Progenitor cell of endocrine pancreas (in vitro differentiated cells): ENCODE measurements around the gene OR6X1. TPM values are rescaled to one million over a fixed set of nuclear protein-coding genes. Genes with fewer than 3 reads are reported as not detected.

Source experiments
- DNase-seq: peaks from one replicate; pipeline ENCODE4 v3.0.0; 2021; ENCODE audit warnings: low spot score; ENCODE audit not compliant: unreplicated experiment
- H3K27ac Mint-ChIP-seq: 2 replicates; pipeline ENCODE4 v1.8.0; 2021; ENCODE audit warnings: mild to moderate bottlenecking, moderate library complexity, mixed read lengths
- H3K27me3 Mint-ChIP-seq: 2 replicates; pipeline ENCODE4 v1.8.0; 2021; ENCODE audit warnings: mixed read lengths
- H3K36me3 Mint-ChIP-seq: 2 replicates; pipeline ENCODE4 v1.8.0; 2022; ENCODE audit warnings: mixed read lengths; ENCODE audit not compliant: insufficient read depth
- H3K4me1 Mint-ChIP-seq: 2 replicates; pipeline ENCODE4 v1.8.0; 2021; ENCODE audit warnings: low read depth, mixed read lengths
- H3K4me3 Mint-ChIP-seq: 2 replicates; pipeline ENCODE4 v1.8.0; 2021; ENCODE audit warnings: low read depth, mild to moderate bottlenecking, moderate library complexity, mixed read lengths
- H3K9me3 Mint-ChIP-seq: 2 replicates; pipeline ENCODE4 v1.8.0; 2021; ENCODE audit warnings: low read depth, mixed read lengths
- long read RNA-seq: library from polyadenylated mRNA; unstranded; transcript quantifications from one replicate; pipeline ENCODE4 v2.0.0, GENCODE V29; 2020
- total RNA-seq: library from RNA; stranded (reverse); gene quantifications from 2 replicates; pipeline ENCODE4 v1.2.1, GENCODE V29; 2021
- TF ChIP-seq, protein P1 (sequence below): fragments of 200-600 bp; sonication (generic); IDR thresholded peaks from one replicate; pipeline ENCODE4 v1.5.0; 2021; ENCODE audit warnings: antibody characterized with exemption, mild to moderate bottlenecking; ENCODE audit not compliant: unreplicated experiment

The OR6X1 gene, protein sequence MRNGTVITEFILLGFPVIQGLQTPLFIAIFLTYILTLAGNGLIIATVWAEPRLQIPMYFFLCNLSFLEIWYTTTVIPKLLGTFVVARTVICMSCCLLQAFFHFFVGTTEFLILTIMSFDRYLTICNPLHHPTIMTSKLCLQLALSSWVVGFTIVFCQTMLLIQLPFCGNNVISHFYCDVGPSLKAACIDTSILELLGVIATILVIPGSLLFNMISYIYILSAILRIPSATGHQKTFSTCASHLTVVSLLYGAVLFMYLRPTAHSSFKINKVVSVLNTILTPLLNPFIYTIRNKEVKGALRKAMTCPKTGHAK
- not detected in 2 replicates for total RNA-seq
- long read RNA-seq, result 0 reads

GRCh38 chr11:123754101-123754568 is at the start of gene OR6X1:
OR6X1 (minus strand) TSS chr11:123754518; CDS start chr11:123754518, 0 bp downstream.
- H3K9me3 Mint-ChIP-seq, result peaks cover 3% of the 10 kb centered on the region
- no peak within 1 kb of the TSS for H3K4me3 Mint-ChIP-seq
- no peak for DNase-seq
- peaks cover 13% of the 10 kb centered on the region for H3K4me1 Mint-ChIP-seq
- H3K36me3 Mint-ChIP-seq, result no peaks in the 10 kb centered on the region
- H3K27ac Mint-ChIP-seq, result no peak within 1 kb of the TSS
- no peaks in the 10 kb centered on the region for H3K27me3 Mint-ChIP-seq
- TF ChIP-seq, protein P1, sequence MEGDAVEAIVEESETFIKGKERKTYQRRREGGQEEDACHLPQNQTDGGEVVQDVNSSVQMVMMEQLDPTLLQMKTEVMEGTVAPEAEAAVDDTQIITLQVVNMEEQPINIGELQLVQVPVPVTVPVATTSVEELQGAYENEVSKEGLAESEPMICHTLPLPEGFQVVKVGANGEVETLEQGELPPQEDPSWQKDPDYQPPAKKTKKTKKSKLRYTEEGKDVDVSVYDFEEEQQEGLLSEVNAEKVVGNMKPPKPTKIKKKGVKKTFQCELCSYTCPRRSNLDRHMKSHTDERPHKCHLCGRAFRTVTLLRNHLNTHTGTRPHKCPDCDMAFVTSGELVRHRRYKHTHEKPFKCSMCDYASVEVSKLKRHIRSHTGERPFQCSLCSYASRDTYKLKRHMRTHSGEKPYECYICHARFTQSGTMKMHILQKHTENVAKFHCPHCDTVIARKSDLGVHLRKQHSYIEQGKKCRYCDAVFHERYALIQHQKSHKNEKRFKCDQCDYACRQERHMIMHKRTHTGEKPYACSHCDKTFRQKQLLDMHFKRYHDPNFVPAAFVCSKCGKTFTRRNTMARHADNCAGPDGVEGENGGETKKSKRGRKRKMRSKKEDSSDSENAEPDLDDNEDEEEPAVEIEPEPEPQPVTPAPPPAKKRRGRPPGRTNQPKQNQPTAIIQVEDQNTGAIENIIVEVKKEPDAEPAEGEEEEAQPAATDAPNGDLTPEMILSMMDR, result no peak

DNA sequence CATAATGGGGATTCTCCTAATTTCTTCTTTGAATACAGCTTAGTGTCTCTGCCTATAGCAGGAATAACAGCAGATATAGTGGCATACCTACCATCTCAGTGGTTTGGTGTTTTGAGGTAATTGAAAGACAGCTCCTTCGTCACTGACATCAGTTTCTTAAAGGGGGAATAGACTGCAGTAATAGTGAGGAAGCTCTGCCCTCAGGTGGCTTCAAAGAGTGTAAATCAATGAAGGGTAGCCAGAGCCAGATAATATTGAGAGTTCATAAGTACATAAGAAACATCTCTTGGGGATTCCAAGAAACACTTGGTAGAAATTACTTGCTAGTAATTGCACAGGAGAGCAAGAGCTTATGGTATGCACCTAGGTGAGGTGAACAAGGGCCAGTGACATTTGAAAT is 47.4 kb upstream of the OR6X1 start:
- Mint-ChIP-seq H3K9me3 (no peaks in the 10 kb centered on the region), H3K4me3 (no peak overlapping the region), H3K27ac (no peak overlapping the region), H3K36me3 (no peaks in the 10 kb centered on the region), H3K4me1 (peaks cover 12% of the 10 kb centered on the region), H3K27me3 (no peaks in the 10 kb centered on the region)
- TF ChIP-seq, protein P1, result no peak
- DNase-seq, result no peak

DNA sequence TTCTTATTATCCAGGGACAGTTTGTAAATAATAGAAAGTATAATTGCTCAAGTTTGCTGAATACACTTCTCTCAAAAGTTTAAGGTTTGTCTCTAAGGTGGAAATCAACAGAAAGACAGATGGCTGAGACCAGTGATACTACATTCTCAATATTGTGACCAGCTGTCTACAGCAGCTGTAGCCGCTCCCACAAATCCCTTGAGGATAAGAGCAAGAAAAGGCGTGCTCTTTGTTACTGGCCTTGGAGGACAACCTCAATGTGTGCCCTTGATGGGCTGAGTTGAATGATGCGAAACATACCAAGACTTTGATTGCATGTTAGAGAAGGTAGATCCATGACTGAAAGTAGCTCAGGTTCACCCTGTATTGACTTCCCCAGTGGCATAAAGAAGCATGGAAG is 45.7 kb upstream of the OR6X1 start:
- Mint-ChIP-seq H3K27ac (no peak overlapping the region), H3K27me3 (no peaks in the 10 kb centered on the region), H3K9me3 (peaks cover 5% of the 10 kb centered on the region), H3K4me1 (peaks cover 20% of the 10 kb centered on the region), H3K36me3 (no peaks in the 10 kb centered on the region), H3K4me3 (no peak overlapping the region)
- DNase-seq, result no peak
- TF ChIP-seq, protein P1, result no peak

DNA sequence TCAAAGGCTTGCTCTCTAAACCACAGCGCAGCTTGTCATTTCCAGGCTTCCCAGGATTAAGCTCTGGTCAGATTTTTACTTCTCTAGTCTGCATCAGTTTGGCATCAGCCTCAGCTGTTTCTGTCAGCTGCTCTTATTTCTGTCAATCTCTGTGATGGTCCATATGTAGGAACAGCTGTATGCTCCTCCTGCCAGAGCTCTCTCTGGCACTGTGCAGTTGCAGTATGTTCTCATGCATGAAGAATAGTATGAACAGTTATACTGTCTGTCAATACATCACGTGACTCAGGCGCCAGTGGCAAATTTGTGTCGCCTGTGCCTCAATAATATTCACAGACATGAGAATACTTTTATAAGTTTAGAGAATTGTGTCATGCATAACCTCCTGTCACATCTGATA is 45.1 kb upstream of the OR6X1 start:
- H3K36me3 Mint-ChIP-seq, result no peaks in the 10 kb centered on the region
- no peak overlapping the region for H3K27ac Mint-ChIP-seq

GRCh38 chr11:123798513-123799252 is 44.4 kb upstream of the OR6X1 start:
- Mint-ChIP-seq H3K4me1 (peaks cover 29% of the 10 kb centered on the region), H3K27ac (no peak overlapping the region), H3K27me3 (no peaks in the 10 kb centered on the region), H3K4me3 (no peak overlapping the region), H3K9me3 (peaks cover 5% of the 10 kb centered on the region), H3K36me3 (no peaks in the 10 kb centered on the region)
- no peak for DNase-seq
- TF ChIP-seq, protein P1, result no peak

More for the DNA sequence above, 45.1 kb upstream of the OR6X1 start:
- no peak for DNase-seq
- Mint-ChIP-seq H3K4me1 (peaks cover 24% of the 10 kb centered on the region), H3K9me3 (peaks cover 5% of the 10 kb centered on the region), H3K4me3 (no peak overlapping the region), H3K27me3 (no peaks in the 10 kb centered on the region)
- TF ChIP-seq, protein P1, result no peak
